ENCODE data around the gene S100Z. TPM values are rescaled to one million over a fixed set of nuclear protein-coding genes. Genes with fewer than 3 reads are reported as not detected.

Gene S100Z
- total RNA-seq, result not detected

DNA sequence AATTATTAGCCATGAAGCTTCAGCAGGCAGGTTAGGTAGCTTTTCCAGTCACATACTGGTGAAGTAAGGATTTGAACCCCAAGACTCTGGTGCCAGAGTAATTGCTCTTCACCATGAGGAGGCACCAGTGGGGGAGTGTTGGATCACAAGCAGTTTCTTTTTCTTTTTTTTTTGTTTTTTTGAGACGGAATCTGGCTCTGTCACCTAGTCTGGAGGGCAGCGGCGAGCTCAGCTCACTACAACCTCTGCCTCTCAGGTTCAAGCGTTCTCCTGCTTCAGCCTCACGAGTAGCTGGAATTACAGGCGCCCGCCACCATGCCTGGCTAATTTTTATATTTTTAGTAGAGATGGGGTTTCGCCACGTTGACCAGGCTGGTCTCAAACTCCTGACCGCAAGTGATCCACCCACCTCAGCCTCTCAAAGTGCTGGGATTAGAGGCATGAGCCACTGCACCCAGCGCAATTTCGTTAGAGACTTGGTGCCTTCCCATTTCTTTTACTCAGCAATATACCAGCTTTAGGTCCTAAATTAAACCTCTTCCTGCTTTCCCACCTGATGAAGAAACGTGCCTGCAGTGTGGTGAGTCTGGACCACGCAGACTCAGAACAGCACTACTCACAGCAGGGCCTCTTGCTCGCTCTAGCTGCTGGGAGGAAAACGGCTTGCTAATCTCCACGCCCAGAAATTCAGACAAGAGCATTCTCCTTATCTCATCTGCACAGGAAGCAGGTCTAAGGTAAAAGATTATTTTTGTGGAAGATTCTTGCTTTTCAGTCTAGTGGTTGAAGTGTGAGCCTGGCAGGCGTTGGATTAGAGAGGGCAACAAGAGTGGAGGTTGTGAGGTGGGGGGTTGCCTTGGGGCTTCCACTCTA lies at the start of gene S100Z:
Gene S100Z (plus strand): TSS at position 596 of the 873 bp plus-strand sequence. CDS start 25,346 bp downstream, outside the sequence.

DNA sequence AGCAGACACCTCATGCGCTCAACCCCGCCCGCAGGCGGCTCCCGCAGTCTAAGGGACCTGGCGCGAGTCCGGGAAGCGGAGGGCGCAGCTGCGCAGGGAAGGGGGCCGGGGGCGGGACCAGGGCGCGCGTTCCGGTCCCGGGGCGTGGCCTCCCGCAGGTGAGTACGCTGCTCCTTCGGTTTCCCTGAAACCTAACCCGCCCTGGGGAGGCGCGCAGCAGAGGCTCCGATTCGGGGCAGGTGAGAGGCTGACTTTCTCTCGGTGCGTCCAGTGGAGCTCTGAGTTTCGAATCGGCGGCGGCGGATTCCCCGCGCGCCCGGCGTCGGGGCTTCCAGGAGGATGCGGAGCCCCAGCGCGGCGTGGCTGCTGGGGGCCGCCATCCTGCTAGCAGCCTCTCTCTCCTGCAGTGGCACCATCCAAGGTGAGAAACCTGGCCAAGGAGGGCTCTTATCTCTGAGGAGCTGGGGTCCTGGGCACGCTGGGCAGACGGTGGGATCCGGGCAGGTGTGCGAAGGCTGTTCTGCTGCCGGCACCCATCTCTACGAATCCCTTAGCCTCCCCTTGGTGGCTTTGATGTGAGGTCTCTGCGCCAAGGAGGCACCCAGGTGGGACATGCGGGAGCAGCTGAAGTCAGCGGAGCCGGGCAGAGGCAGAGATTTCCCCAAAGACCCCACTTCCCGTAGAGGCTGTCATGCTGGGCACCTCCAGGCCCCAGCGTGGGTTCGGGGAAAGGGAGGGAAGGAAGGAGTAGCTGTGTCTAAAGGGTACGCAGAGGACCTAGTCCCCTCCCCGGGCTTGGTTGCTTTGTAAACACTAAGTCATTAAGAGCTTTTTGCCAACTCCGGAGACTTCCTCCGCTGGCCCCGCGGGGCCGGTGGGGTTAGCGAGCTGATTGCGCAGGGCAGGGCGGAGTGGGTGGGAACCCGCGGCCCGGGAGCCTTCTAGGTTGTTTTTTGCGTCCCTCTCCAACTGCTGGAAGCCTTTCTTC lies 30.7 kb upstream of the S100Z start, which contains the start of gene F2RL1:
Gene F2RL1 (plus strand): TSS at position 187 of the 988 bp plus-strand sequence. CDS start 153 bp downstream, at position 340.

DNA sequence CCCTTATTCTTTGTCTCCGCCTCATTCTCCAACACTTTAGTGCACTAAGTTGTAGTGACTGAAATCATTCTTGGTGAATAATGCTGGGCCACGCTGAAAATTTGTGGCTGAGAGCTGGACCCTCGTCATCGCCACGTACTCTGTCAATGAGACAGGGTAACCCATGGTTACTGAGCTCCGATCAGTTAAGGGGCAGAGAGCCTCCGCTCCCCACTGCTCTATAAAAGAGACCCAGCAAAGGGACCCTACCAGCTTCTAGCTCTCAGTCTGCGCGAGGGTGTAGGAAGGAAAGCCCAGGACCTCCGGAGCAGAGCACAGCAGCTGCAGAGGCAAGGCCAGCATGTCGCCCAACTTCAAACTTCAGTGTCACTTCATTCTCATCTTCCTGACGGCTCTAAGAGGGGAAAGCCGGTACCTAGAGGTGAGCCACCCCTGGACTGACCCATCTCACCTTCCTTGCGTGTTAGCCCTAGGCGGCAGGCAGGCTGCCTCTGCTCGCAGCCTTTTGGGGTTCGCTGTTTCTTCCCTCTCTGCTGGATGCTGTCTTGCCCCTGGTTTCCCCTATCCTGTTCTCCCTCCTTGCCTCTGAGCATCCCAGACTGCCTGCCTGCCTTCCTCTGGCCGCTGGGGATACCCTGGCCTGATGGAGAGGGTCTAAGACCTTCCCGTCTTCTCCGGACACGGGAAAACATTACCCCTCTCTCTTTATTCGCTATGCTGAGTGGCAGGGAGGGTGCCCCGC lies 103.2 kb downstream of the S100Z start, which contains the start of gene CRHBP:
Gene CRHBP (plus strand): TSS at position 251 of the 742 bp plus-strand sequence. CDS start 90 bp downstream, at position 341.

Small RNA genes lying within 50 kb of the gene (small RNA-seq; reads per million reads assigned to genes)
- gene RN7SL208P (ENCODE audit: low replicate concordance) (not detected), gene RNU6ATAC36P (ENCODE audit: low replicate concordance) (not detected)

Other genes with a start within 250 kb of the S100Z start
- gene F2RL2, start 226.6 kb upstream of the S100Z start, total RNA-seq, result 0.31 TPM
- 34.7 TPM for gene F2R, start 133.9 kb upstream of the S100Z start, total RNA-seq
- 0.94 TPM for gene F2RL1, start 31.0 kb upstream of the S100Z start, total RNA-seq
- 2.8 TPM for gene CRHBP, start 103.0 kb downstream of the S100Z start, total RNA-seq
- gene AGGF1, start 180.4 kb downstream of the S100Z start, total RNA-seq, result 32.2 TPM
- 4.4 TPM for gene ZBED3, start 237.3 kb downstream of the S100Z start, total RNA-seq

All from parietal lobe (tissue), 2 donors.